Activated CD4-positive, alpha-beta T cell treated with anti-CD3 and anti-CD28 coated beads, Interleukin-2, amount 50 U/mL, for 24 hours (primary cell): Measurements from ENCODE around the gene CCSER2.
A peak's percentile ranks its signal among the peaks of the same experiment; 100 is the strongest.
"Not testable (repeated sequence)": the region's sequence is repeated elsewhere in the genome, so short reads cannot be mapped to it uniquely, and the experiment has no call there.

Experiments
- DNase-seq, 2 donors: peaks; one replicate each; pipeline ENCODE4 v3.0.0-alpha.2; 2020; ENCODE audit warnings: low read depth in 1 of 2, low spot score in 1 of 2

The CCSER2 gene

DNA sequence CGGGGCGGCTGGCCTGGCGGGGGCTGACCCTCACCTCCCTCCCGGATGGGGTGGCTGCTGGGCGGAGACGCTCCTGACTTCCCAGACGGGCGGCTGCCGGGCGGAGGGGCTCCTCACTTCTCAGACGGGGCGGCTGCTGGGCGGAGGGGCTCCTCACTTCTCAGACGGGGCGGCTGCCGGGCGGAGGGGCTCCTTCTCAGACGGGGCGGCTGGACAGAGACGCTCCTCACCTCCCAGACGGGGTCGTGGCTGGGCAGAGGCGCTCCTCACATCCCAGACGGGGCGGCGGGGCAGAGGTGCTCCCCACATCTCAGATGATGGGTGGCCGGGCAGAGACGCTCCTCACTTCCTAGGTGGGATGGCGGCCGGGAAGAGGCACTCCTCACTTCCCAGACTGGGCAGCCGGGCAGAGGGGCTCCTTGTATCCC lies 19.2 kb downstream of the CCSER2 start:
- not testable (repeated sequence) for DNase-seq

DNA sequence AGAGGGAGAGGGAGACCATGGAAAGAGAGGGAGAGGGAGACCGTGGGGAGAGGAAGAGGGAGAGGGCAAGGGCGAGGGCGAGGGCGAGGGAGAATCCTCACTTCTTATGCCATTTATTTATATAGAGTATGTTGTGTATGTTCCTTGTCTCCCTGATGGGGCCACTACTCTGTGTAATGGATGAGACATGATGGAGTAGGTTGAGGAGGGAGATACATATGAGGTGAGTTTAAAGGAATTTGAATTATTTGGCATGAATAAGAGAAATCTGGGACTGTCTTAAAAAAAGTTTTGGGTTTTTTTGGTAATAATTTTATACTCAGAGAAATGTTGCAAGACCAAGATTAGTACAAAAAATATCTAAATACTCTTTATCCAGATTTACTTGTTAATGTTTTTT lies 20.1 kb downstream of the CCSER2 start:
- no peak for DNase-seq

DNA sequence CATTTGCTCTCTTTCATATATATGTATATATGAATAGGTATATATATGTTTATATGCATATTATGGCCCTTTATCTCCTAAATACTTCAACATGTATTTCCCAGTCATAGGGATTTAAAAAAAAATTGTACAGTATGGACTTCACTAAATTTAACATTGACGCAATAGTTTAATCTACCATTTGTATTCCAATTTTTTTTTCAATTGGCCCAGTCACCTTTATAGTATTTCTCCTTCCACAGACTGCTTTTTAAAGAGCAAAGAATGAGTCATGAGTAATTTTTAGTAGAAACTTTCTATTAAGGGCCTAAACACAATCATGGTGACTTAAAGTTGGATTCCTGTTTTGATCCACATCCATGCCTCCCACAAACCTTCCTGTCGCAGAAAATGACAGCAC lies 20.5 kb downstream of the CCSER2 start:
- no peak for DNase-seq

DNA sequence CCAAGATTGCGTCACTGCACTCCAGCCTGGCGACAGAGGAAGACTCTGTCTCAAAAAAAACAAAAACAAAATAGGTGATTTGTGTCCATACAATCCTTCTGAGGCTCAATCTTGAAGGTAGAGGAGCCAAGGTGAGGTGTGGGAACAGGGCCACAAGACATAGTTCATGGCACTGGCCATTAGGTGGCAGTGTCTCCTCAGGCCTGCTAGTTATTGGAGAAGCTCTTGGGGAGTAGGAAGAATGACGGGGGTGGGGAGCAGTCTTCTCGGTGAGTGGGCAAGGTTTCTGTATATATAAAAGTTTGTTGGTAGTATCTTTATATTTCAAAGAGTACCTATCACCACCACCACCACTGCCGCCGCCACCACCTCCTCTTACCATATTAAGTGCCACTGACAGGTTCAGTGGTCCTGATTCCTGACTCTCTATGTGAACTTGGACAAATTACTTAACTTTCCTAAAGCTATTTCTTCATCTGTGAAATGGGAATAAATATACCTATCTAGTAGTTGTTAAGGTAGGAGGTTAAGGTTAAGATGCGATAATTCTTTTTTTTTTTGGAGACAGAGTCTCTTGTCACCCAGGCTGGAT lies 24.0 kb downstream of the CCSER2 start:
- peak; percentile 33 to 59 for DNase-seq

DNA sequence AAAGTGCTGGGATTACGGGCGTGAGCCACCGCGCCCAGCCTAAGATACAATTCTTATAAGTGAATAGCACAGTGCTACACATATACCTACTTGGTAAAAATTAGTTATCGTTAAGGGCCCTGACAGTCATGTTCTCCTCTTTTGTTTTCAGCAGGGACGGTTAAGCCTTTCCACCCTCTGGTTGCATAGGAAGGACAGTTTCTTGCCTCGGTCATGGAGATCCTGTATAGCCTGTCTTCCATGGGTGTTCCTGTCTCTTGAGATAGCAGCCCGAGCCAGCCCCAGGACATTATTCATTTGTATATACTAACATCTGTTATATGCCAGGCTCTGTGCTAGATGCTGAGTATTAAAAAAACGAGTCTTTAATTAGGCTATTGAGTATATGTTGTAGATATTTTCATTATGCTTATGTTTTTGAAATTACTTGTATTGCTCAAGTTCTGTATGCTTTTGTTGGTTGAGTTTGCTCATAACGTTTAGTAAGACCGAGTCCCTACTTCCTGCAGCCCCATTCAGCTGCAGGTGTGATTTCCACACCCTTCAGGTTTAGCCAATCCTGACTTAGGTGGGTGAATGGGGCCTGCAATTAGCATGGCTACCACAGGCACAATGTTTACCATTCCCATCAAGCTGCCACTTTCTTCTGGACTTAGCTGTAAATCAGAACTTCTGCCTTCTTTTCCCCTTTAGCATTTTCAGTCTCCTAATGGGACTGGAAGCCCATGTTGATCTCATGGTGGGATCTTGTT lies 24.8 kb downstream of the CCSER2 start:
- DNase-seq: no peak

DNA sequence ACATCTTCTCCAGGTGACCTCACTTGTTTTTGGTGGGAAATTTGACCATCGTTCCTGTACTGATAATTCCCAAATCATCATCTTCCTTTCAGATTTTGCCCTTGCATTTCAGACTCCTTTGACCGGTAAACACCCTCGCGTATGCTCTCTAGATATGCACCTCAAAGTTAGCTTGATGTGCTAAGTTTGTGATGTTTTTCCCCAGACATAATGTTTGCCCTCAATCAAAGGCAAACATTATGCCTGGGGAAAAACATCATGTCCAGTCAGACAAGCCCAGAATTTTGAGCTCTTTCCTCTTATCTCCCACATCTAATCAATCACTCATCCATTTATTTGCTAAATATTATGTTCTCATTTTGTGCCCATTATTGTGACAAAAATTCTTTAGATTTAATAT lies 26.2 kb downstream of the CCSER2 start:
- DNase-seq: no peak

DNA sequence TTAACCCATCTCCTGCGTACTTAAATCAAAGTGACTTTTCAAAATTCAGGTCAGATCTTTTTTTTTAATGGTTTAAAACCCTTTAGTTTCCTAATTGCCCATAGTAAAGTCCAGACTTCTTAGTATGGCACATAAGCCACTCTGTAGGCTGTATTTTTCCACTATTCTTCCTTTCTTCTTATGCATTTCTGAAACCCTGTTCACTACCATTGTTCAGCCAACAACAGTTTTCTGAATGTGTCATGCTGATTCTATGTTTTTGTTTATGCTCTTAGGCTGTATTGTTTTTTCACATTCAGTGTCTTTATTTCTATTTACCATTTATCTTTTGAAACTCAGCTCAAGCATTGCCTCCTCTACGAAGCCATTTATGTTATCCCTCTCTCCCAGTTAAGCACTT lies 26.7 kb downstream of the CCSER2 start:
- no peak for DNase-seq

DNA sequence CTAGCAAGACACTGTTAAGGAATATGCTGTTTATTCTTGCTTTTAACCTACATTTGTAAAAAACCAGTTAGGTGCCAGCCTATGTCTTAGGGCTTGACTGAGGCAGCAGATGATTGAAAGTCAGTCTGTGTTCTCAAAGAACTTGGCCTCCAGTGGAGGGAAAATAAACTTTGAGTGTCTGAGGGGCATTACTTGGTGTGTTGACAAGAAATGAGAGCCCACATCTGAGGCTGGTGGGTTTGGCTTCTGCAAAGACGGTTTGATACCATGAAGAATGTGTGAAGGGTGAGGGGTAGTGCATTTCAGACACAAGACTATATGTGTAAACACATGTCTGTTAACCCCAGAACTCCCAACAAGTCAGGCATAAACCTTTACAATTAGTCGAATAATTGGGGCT lies 28.5 kb downstream of the CCSER2 start:
- DNase-seq: no peak

DNA sequence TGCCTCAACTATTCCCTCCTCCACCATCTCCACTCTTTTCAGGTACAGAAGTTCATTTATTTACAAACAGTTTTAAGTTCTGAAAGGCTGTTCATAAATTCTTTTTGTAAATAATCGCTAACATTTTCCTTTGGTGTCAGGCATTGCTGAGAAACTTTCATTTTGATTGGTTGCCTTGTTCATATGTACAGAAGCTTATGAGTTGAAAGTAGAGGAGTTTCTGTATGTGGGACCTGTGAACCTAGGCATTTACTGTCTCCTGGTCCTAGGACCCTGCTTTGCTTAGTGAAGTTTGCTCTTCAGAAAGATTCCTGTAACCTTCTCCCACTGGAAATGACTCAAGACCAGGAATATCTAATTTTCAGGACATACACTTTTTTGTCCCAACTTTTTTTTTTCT lies 30.4 kb downstream of the CCSER2 start:
- no peak for DNase-seq

DNA sequence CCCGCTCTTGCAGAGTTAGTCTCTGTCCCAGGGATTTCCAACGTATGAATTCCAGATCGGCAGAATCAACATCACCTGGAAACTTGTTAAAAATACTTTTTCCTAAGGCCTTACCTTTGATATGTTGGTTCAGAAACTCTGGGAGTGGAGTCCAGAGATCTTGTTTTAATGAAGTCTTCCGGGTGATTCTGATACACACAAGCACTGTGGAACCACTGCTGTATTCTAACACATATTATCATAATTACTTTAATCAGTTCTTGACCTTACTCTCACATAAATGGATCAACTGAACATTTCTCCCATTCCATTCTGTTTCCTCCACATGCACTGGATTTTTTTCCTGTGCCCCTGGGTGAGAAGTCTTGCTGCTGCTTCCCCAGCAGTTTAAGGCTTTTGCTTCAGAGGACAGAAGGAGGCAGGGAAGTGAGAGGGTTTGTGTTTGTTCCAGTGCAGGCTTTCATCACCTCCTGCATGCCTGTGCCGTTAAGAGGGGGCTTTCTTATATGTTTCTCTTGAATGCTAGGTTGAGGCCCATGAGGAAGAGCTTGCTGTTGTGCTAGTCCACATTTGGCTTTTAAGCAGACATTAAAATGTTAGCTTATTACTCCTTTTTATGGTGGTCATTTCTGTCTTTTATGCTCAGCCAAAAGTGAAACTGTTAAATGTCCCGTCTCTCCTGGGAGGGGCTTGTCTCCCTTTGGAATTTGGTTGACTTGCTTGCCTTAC lies 32.4 kb downstream of the CCSER2 start:
- DNase-seq: no peak

DNA sequence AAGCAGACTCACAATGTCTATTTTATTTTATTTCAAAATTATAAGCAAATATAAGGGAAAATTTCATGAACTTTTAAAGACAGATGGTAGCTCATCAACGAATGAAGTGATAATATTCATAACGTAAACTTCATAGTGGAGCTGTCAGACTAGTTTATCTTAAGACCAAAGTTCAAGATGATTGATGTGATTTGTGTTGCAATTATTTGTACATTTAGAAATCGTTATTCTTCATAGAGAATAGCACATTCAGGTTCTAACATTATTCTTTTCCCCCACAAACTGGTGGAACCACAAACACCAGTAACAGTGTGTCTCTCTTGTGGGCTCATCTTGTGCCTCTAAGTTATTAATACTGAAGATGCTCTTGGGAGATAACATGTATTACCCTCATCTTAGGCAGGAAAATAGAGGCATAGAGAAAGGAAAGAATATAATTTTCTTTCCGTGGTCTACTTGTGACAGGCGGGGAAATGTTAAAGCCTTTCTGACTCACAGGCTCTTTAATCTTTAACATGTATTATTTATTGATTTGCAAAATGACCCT lies 37.0 kb downstream of the CCSER2 start:
- DNase-seq: no peak

DNA sequence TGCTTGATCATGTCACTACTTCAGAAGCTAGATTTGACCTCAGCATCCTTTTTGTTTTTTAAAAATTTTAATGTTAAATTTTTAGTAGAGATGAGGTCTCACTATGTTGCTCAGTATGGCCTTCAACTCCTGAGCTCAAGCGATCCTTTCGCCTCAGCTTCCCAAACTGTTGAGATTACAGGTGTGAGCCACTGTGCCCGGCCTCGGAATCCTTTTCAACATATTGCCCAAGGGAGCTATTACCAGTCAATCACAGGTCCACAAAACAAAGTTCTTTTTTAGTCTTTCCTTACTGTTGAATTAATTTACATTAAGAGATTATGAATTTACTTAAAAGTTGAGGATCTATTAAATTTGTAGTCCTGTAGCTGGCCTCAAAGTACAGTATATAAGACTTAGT lies 37.7 kb downstream of the CCSER2 start:
- DNase-seq: no peak

DNA sequence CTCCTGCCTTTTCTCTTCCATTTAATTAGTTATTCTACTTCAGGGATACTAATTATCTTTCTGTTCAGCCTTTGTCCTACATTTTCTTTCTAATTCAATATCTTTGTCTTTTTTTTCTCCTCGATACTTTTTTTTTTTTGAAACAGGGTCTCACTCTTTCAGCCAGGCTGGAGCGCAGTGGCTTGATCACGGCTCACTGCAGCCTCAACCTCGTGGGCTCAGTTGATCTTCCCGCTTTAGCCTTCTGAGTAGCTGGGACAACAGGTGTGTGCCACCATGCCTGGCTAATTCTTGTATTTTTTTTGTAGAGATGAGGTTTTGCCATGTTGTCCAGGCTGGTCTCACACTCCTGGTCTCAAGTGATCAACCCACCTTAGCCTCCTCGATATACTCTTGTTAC lies 38.9 kb downstream of the CCSER2 start:
- DNase-seq: no peak

DNA sequence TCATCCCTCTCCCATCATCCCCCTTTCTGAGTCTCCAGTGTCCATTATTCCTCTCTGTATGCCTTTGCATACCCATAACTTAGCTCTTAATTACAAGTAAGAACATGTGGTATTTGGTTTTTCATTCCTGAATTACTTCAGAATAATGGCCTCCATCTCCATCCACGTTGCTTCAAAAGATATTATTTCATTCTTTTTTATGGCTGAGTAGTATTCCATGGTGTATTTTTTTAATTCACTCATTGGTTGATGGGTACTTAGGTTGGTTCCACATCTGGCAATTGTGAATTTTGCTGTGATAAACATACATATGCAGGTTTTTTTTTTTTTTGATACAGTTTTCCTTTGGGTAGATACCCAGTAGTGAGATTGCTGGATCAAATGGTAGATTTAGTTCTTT lies 40.4 kb downstream of the CCSER2 start:
- DNase-seq: no peak

DNA sequence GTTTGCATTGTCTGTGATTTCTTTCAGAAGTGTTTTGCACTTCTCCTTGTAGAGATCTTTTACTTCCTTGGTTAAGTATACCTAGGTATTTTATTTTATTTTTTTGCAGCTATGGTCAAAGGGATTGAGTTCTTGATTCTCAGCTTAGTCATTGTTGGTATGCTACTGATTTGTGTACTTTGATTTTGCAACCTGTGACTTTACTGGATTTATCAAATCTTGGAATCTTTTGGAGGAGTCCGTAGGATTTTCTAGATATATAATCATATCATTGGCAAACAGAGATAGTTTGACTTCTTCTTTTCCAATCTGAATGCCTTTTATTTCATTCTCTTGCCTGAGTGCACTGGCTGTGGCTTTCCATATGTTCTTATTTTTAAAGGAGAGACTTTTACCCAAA lies 41.9 kb downstream of the CCSER2 start:
- no peak for DNase-seq

DNA sequence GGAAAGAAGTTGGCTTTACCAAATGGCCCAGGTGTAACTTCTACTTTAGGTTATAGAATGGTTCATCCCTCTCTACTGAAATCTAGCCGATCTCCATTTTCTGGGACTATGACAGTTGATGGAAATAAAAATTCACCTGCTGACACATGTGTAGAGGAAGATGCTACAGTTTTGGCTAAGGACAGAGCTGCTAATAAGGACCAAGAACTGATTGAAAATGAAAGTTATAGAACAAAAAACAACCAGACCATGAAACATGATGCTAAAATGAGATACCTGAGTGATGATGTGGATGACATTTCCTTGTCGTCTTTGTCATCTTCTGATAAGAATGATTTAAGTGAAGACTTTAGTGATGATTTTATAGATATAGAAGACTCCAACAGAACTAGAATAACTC lies 43.6 kb downstream of the CCSER2 start:
- DNase-seq: no peak

DNA sequence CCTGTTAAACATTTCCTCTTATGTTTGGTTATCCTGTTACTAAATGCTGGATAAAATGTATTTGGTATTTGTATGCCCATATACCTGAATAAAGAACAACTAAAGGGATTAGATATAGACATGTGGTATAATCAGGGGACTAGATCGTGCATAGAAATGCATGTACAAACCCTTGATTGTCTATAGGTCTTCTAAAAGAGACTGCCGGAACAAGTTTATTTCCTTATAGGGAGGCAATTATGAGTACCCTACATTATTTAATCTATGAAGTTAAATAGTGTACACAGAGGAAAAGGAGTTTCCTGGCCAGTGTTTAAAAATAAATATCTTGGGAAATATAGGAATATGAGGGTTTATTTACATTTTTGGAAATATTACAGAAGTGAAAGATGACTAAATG lies 44.6 kb downstream of the CCSER2 start:
- no peak for DNase-seq

DNA sequence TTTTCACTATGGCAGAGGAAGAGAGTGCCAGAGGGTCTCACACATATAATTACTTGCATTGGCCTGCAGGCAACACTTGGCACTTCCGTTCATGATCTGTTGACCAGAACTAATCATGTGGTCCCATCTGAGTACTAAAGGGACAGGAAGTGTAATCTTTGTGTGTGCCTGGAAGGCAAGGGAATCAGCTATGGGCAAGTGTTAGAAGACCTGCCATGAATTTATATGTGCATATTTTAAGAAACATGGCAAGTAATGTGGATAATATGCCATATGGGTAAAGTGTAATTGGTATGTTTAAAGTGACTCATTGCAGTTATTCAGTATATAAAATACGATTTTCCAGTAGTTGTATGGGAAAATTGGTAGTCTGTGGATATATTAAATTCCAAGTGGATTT lies 46.1 kb downstream of the CCSER2 start:
- no peak for DNase-seq

DNA sequence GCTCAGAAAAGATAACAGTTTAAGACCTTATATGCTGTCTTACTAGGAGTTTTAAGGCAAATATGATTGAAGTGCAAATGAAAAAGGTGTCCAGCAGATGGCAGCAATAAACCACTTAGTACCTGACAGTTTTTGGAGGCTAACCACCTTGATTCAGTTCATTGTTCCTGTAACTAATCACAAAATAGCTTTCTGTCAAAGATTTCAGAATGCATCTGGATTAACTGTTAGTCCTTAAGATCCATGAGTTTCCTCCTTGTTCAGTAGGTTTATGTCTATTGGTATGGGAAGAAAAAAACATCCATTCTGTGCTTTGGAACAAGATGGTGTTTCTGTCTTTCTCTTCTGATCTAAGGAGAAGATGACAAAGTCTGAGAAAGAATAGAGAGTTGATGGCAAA lies 46.6 kb downstream of the CCSER2 start:
- DNase-seq: peak in 1 of 2 donors; percentile 47

DNA sequence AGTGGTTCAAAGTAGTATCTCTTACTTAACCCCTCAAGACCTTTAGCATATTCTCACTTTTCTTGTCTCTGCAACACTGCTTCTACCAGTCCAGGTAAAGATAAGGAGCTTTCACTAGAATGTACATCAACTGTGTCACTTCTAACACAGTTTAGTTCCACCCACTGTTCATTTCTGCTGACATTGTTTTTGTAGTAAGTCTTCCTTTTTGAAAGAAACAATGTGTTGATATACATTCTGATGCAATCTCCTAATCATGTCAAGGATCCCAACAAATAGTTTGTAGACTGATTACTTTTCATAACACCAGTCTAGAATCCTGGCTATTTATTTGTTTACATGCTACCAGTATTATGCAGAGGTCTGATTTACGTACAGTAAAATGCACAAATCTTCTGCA lies 47.5 kb downstream of the CCSER2 start:
- DNase-seq: no peak

DNA sequence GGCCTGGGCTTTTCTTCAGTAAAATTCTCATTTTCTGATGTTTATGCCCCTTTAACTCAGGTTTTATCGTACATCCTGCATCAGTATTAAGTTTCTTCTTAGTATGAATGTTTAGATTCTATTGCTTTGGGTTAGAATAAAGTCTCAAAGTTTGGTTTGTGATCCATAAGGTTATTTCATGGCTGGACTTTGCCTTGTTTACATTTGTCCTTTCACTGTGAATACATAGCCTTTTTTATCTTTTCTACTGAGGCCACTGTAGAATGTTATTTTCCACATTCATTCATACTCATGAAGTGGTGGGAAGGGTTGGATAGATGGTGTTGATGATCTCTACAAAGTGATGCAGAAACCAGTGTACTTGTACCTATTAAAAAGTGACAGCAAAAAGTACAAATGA lies 59.8 kb downstream of the CCSER2 start:
- DNase-seq: no peak

DNA sequence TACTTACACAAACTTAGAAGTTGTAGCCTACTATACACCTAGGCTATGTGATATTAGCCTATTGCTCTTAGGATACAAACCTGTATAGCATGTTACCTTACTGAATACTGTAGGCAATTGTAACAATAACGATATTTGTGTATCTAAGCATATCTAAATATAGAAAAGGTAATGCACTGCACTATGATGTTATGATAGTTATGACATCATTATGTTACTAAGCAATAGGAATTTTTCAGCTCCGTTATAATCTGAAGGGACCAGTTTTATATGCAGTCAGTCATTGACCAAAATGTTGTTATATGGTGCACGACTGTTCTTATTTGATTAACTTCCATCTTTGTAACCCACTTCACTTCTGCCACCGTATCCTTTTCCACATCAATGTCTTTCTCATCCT lies 62.0 kb downstream of the CCSER2 start:
- no peak for DNase-seq
